Sciatic nerve (tissue), 2 donors: Measurements from ENCODE around the gene STUM. TPM values are rescaled to one million over a fixed set of nuclear protein-coding genes. Genes with fewer than 3 reads are reported as not detected.
"Not testable (repeated sequence)": the region's sequence is repeated elsewhere in the genome, so short reads cannot be mapped to it uniquely, and the experiment has no call there.

Experiments used
- ATAC-seq: fragments of 200-7000 bp; cut with Tn5 transposase; one replicate; pipeline ENCODE4 v1.9.1; 2020; ENCODE audit warnings: mild to moderate bottlenecking, moderate library complexity
- DNase-seq: peaks from one replicate; pipeline ENCODE4 v3.0.0-alpha.2; 2020; ENCODE audit warnings: low spot score
- intact Hi-C: fragments of 100-400 bp; cut with DNase I; formaldehyde crosslinking; loops from one replicate; pipeline ENCODE4 v1.14.2; 2022
- total RNA-seq: library from RNA; stranded (reverse); fragmentation: NEBNext Ultra II Directional; extraction: Animal tissue kit (Norgen Biotek cat#: 25700); gene quantifications from one replicate; pipeline ENCODE4 v1.2.1, GENCODE V29; 2021
- donor health status: DM: no; HTN: no; CAD: no.
- donor health status: DM: no; HTN: no; CAD: no.

STUM gene, protein sequence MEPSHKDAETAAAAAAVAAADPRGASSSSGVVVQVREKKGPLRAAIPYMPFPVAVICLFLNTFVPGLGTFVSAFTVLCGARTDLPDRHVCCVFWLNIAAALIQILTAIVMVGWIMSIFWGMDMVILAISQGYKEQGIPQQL
- 7.8 TPM for total RNA-seq

DNA sequence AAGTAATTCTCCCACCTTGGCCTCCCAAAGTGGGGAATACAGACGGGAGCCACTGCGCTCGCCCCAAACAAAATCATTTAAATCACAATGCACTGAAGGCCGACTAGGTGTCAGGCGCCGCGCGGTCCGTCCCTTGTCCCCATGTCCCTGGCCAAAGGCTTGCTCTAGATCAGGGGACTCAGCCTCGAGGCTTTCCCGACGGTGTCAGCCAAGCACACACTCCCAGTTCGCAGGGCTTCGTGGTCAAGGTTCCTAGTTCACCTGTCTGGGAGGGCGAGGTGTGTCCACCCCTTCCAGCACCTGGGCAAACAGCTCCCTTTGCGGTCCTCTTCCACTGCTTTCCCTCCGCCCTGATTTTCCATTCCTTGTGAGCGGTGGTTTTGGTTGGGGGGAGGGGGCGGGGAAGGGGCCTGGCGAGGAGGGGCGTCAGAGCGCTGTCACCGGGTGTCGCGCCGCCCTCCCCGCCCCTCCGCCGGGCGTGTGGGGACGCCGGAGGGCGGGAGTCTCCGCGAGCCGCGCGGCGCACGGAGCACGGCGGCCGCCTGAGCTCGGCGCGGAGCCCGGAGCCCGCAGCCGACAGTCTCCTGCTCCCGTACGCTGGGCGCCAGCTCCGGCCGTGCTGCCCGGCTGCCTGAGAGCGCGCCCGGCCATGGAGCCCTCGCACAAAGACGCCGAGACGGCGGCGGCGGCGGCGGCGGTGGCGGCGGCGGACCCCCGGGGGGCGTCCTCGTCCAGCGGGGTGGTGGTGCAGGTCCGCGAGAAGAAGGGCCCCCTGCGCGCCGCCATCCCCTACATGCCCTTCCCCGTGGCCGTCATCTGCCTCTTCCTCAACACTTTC, at the start of gene STUM:
Gene STUM (plus strand): TSS at position 509 of the 838 bp plus-strand sequence. CDS start 141 bp downstream, at position 650.
- DNase-seq: peak; percentile 61
- intact Hi-C loops: no loop called here
- ATAC-seq: peak; percentile 38

DNA sequence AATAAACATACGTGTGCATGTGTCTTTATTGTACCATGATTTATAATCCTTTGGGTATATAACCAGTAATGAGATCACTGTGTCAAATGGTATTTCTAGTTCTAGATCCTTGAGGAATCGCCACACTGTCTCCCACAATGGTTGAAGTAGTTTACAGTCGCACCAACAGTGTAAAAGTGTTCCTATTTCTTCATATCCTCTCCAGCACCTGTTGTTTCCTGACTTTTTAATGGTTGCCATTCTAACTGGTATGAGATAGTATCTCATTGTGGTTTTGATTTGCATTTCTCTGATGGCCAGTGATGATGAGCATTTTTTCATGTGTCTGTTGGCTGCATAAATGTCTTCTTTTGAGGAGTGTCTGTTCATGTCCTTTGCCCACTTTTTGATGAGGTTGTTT, 48.9 kb upstream of the STUM start:
- DNase-seq, ATAC-seq, intact Hi-C loops: not testable (repeated sequence)

DNA sequence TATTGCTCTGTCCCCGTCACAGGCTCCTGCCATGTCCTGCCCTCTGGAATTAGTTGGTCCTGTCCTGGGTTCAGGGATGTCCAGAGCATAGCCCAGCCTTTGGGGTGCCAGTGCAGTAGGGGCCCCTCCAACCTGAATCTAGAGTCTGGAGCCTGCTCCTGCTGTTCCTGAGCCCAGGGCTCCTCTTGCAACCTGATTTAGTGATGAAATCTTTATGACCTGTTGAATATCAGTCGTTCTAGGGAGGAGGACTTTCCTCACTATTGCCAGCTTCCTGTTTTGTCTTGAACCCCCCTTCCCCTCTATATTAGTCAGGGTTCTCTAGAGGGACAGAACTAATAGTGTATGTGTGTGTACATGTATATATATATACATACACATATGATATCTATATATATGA, 42.5 kb upstream of the STUM start:
- intact Hi-C loops: no loop called here
- DNase-seq (no peak), ATAC-seq (no peak)

DNA sequence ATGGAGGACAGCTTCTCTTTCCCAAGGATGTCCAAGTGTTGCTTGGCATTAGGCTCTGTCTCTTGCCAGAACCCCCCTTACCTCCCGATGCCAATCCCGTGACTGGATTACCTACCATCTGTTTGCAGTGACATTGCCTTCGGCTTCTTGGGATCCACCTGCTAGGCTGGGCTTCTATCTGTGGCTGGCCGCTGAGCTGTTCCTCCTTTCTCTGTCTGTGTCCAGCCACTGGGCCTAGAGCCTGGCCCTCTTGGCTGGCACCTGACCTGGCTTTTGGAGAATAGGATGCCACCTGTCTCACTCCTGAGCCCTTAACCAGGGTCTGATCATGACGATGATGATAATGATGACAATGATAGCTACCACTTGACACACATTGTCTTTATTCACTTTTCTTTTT, 41.6 kb upstream of the STUM start:
- ATAC-seq (no peak), DNase-seq (no peak)
- intact Hi-C loops: no loop called here

DNA sequence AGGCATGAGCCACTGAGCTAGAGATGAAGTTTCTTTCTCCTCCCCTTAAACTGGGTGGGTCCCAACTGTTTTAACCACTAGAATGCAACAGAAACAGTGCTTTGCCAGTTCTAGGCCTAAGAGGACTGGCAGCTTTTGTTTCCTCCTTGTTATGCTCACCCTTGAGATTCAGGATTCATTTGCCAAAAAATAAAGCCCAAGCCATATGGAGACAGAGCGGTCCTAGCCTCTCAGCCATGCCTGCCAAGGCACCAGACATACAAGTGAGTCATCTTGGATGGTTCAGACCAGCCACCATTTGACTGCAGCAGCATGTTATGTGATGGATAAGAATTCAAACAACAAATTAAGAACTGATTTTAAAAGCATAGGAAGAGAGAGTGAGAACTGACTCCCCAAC, 38.1 kb upstream of the STUM start:
- intact Hi-C loops: no loop called here
- DNase-seq (no peak), ATAC-seq (no peak)

DNA sequence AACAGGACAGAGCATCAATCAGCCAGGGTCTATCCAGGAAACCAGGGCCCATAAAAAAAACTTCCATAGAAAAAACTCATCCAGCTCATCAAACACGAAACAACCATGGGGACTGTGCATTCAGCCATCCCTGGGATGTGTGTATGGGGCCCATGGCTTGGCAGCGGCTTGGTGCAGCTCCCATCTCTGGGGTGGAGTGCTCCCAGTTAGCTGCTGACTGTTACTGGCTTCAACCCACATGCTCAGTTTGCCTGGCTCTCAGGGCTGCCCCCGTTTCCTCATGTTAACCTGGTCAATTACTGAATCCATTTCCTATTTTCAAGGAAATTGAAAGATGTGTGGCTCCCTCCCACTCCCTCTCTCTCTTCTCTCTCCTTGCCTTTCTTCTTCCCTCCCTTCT, 37.3 kb upstream of the STUM start:
- ATAC-seq: no peak
- DNase-seq: no peak
- intact Hi-C loops: no loop called here

DNA sequence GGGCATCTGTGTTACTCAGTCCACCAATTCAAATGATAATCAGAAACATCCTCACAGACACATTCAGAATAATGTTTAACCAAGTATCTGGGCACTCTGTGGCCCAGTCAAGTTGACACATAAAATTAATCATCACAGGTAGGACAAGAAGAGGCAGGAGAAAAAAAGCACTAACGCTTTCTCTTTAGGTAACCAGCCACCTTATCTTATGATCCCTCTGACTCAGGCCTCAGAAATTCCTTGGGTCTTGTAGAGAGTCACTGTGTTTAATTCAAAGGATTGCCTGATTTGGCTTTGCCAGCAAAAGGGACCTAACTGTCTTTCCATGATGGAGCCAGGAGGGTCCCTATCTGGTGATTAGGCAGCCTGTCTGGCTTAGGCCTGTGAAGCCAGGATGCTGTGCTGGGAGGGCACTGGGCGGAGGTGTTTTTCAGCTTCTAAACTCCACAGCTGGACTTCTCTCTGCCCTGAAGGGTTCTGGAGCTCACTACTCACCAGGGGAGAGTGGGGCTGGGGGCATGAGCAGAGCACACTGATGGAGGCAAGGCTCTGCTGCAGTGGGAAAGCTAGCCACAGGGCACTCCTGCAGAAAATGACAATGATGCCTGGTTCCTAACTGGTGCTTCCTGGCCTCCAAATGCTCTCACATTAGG, 36.4 kb upstream of the STUM start:
- intact Hi-C loops: no loop called here
- DNase-seq: no peak
- no peak for ATAC-seq

DNA sequence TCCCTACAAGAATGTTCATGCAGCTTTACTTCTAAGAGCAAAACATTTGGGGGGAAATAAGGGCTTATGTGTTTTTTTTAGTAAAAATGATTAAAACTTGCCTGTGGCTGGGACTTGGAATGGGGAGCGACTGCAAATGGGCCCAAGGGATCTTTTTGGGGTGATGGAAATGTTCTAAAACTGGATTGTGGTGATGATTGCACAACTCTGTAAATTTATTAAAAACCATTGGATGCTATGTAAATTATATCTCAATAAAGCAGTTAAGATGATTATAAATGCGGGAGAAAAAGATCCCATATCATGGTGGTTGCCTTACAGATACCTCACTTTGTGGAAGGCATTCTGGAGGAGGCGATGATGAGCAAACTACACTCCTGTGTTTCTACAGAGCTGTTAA, 30.2 kb upstream of the STUM start:
- intact Hi-C loops: no loop called here
- DNase-seq (no peak), ATAC-seq (no peak)

DNA sequence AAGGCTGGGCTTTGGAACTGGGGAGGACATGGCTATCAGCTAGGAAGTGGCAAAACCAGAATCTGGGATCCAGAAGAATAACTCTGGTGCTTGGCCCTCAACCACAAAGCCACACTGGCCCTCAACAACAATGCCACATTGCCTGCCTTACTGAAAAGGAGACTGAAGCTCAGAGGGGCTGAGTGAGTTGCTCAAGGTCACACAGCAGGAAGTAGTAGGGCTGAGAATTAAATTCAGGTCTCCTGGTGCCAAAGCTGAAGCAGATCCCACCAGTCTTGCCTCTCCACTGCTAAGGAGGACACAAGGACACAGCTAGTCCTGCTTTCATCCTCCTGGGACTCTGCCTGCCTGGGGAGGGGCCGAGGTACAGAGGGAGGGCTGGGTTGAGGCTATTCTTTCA, 29.4 kb upstream of the STUM start:
- no peak for DNase-seq
- intact Hi-C loops: no loop called here
- no peak for ATAC-seq

DNA sequence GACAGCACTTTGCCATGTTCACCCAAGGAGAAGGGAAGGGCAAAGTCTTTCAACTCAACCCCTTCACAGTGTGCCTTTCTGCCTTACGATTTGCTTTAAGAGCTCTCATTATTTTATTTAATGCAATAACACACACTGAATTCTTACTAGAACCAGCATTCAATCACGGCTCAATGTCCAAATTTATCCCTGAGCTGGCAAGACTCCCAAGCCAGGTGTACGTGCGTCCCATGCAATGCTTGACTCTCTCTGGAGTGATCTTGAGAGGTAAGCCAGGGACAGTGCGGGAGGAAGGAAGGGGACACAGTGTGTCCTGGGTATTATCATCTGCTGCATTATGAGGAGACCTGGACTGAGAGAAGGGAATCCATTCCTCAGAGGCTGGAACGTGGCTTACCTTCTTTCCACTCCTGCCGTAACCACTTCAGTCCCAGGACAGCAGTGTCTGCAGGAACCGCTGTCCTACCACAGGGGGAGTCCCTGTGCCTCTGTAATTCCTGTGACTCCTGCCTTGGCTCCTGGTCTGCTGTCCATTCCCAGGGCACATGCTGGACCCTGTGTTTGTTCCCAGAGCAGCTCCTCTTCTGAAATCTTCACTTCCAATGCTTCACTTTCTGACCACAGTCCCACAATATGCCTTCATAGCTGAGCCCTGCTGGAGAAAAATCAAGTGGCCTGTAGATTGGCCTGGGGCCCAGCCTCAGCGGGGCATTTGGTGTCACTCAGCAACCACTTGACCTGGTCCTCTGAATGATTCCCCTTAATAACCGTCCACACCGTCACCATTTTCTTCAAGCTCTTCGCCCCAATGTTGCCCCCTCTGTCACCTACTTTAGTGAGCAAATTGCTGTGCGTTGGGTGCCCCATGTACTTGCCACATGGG, 28.6 kb upstream of the STUM start:
- no peak for DNase-seq
- intact Hi-C loops: no loop called here
- ATAC-seq: peak; percentile 45

DNA sequence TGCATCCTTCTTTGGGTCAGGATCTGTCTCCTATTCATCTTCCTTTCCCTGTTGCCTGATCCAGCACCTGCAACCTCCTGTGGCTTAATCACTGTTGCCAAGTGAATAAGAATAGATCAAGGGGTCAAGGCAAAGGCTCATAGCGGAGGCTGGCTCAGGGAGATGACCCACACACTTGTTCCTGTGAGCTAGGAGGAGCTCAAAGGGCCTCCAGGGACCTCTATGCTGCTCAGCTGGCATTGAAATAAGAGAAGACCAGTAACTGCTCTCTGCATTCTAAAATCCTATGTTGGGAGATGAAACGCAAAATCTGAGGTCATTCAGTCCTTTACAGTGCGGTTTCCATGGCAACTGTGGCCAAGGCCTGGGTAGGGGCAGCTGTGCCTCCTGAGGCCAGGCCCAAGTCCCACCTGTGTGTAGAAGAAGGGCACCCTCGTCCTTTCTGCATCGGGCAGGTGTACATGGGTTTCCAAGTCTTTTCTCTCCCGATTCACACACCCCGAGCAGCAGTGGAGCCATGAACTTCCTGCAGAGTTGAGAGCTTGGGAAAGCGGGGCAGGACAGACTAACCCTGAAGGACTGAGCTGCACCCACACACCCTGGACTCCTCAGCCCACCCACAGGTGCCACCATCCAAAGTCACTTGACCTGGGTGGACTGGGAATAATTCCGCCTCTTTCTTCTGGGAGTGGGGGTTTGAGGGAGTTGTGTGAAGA, 27.8 kb upstream of the STUM start:
- intact Hi-C loops: no loop called here
- no peak for DNase-seq
- ATAC-seq: peak; percentile 72

DNA sequence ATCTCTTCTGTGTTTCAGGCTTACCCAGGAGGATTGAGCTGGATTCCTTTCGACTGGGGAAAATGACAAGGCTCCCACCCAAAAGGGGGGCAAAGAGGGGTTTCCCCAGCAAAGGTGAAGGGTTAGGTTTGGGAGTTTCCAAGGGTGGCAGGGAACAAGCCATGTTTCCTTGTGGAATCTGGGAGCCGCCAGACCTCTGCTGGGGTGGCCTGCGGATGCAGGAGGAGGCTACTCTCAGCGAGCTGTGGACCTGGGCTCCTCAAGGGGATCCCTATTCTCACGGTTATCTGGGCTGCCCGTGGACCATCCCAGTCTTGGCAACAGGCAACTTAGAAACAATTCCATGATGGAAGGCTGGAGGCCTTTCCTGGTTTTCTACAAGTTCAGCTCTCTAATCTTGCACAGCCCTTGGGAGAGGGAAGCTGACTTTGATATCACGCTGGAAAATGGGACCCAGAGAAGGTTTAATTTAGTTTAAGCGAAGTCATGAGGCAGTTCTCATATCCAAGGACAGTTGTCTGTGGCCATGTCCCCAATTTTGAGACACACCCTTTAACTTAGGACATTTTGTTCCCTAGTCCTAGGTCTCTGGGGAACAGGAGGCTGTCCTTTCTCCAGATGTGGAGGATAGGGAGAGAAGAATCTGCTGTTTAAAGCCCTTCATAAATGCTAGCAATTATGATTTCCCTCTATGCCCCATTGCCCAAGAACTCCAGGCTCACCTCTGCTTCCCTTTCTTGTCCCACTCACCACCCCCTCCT, 24.7 kb upstream of the STUM start:
- ATAC-seq (no peak), DNase-seq (no peak)
- intact Hi-C loops: no loop called here

DNA sequence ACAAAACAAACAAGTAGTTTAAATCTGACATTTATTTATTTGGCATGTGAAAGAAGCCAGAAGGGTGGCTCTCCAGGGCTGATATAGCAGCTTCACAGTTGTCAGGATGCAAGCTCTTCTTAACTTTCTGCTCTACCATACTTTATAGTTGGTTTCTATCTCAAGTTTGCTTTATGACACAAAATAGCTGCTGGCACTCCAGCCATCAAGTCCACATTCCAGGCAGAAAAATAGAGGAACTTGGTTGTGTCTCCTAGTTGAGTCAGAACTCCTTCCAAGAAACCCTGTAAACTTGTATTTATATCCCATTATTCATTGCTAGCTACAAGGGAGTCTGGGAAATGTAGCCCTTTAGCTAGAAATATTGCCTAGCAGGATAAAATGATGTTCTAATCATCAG, 24.0 kb upstream of the STUM start:
- DNase-seq: no peak
- intact Hi-C loops: no loop called here
- ATAC-seq: no peak

DNA sequence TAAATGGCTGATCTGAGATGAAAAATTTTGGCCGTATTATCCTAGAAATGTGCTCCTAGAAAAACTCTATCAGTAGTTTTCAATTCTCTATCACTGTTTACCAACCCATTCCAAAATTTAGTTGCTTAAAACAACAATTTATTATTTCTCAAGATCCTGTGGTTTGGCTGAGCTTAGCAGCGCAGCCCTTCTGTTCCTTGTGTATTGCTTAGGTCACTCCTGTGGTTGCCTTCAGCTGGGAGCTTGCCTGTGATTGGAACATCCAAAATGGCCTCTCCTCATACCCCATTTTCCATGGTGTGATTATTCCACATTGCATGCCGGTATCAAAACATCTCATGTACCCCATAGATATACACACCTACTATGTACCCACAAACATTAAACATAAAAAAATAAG, 22.8 kb upstream of the STUM start:
- DNase-seq (no peak), ATAC-seq (peak; percentile 92)
- intact Hi-C loops: no loop called here

DNA sequence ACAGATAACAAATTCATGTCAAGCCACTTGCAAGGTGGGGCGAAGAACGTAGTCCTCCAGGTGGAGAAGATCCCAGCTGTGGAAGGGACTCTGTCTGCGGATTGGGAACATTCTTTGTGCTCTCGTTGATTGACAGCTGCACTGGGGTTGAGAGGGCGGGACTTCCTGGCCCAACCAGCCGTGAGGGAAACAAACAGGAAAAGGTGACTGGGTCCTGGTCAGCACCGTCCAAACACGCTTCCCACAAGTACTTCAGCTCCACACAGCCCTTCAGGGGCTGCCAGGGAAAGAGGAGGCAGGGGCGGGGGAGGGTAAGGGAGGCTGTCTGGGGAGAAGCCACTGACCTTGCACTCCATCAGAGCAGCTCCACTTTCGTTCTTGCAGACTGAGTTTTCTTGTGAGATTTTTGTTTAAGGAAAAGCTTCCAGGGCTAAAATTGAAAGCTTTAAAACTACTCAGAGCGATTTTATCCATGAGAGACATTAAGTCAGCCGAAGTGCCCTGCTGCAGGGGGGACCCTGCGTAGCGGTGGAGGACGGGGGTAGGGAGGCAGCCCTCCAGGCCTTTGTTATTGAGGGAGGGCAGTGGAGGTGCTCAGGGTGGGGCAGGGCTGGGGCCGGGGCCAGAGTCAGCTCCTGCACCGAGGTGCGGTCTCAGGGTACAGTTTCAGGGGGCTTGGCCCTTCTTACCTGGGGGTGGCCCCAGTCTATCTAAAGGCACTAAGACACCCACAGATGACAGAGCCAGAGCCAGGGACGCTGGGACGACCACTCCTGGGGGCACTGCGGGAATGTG, 21.6 kb upstream of the STUM start:
- intact Hi-C loops: no loop called here
- ATAC-seq: peak; percentile 4
- DNase-seq: no peak

DNA sequence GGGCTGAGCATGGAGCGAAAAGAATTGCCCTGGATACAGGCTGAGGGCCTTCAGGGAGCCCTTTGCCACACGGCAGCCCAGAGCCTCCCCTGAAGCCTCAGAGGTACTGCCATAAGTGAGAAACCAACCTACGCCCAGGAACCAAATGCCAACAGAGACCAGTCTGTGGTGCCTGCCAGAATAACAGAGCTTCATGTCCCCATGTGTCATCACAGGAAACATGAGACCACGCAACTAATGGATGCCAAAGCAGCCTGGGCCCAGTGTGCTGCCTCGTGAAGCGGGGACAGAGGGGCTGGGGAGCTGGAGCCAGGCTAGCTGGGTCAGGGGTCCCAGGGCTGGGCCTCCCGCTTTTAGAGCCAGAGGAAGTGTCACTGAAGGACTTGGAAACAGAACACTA, 18.7 kb upstream of the STUM start:
- intact Hi-C loops: no loop called here
- DNase-seq (no peak), ATAC-seq (no peak)

DNA sequence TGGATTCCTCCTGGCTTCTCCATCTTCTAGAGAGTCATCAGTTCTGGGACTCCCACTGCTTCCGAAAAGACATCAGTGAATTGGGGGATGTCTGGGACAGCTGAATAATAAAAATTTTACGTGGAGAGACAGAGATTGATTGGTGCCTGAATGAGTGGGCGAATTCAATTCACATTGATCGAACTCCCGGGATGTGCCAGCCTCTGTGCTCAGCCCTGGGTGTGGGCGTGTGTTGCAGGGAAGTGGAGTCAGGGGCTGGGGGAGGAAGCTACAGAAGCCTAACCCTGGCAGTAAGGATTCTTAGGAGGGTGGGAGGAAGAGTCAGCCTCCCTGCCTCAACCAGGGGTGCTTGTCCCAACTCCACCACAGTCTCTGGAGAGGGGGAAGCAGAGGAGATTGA, 18.0 kb upstream of the STUM start:
- intact Hi-C loops: no loop called here

More for the DNA sequence above, 18.0 kb upstream of the STUM start:
- DNase-seq (no peak), ATAC-seq (no peak)
